Trophoblast cell (in vitro differentiated cells and primary cell): Measurements from ENCODE around the gene GRM5.
"Not testable (repeated sequence)": the region's sequence is repeated elsewhere in the genome, so short reads cannot be mapped to it uniquely, and the experiment has no call there.

Experiments
- DNase-seq, 2 donors: peaks; one replicate each; pipeline ENCODE4 v3.0.0-alpha.2; 2016
- H2AFZ ChIP-seq: 2 replicates; pipeline ENCODE4 v1.6.1; 2013; ENCODE audit warnings: low read length, moderate library complexity, mild to moderate bottlenecking; ENCODE audit not compliant: insufficient read depth, poor library complexity
- H2AK5ac ChIP-seq: 2 replicates; pipeline ENCODE4 v1.6.1; 2013; ENCODE audit warnings: mild to moderate bottlenecking, low read length
- H2BK120ac ChIP-seq: 2 replicates; pipeline ENCODE4 v1.6.1; 2013; ENCODE audit warnings: low read length, mild to moderate bottlenecking, moderate library complexity; ENCODE audit not compliant: insufficient read depth, poor library complexity
- H2BK12ac ChIP-seq: 2 replicates; pipeline ENCODE4 v1.6.1; 2013; ENCODE audit warnings: mild to moderate bottlenecking, low read length, moderate library complexity
- H2BK5ac ChIP-seq: 2 replicates; pipeline ENCODE4 v1.6.1; 2013; ENCODE audit warnings: low read length, low read depth, moderate library complexity, mild to moderate bottlenecking; ENCODE audit not compliant: poor library complexity
- H3K14ac ChIP-seq: 2 replicates; pipeline ENCODE4 v1.6.1; 2013; ENCODE audit warnings: mild to moderate bottlenecking, low read length
- H3K18ac ChIP-seq: 2 replicates; pipeline ENCODE4 v1.6.1; 2013; ENCODE audit warnings: mild to moderate bottlenecking, low read length
- H3K23ac ChIP-seq: 2 replicates; pipeline ENCODE4 v1.6.1; 2013; ENCODE audit warnings: low read length
- H3K27ac ChIP-seq: 2 replicates; pipeline ENCODE4 v1.5.1; 2013; ENCODE audit warnings: low read depth, mild to moderate bottlenecking, inconsistent platforms, low read length, moderate library complexity
- H3K27me3 ChIP-seq: 2 replicates; pipeline ENCODE4 v1.6.1; 2013; ENCODE audit warnings: inconsistent platforms, mild to moderate bottlenecking, low read length, moderate library complexity; ENCODE audit not compliant: insufficient read depth
- H3K36me3 ChIP-seq, 2 experiments: 1 replicate in 1 of 2; 2 replicates in 1 of 2; pipeline ENCODE4 v1.6.1; 2013; ENCODE audit warnings: low read length in 2 of 2, mild to moderate bottlenecking in 2 of 2, moderate library complexity in 1 of 2; ENCODE audit not compliant: insufficient read depth in 2 of 2, control insufficient read depth in 1 of 2
- H3K4ac ChIP-seq: 2 replicates; pipeline ENCODE4 v1.6.1; 2013; ENCODE audit warnings: low read depth, mild to moderate bottlenecking, low read length, moderate library complexity
- H3K4me1 ChIP-seq, 2 experiments: 1 replicate in 1 of 2; 2 replicates in 1 of 2; pipeline ENCODE4 v1.6.1; 2013; ENCODE audit warnings: low read length in 2 of 2, mild to moderate bottlenecking in 2 of 2, moderate library complexity in 1 of 2; ENCODE audit not compliant: insufficient read depth in 2 of 2, control insufficient read depth in 1 of 2
- H3K4me2 ChIP-seq: 2 replicates; pipeline ENCODE4 v1.6.1; 2013; ENCODE audit warnings: inconsistent platforms, mild to moderate bottlenecking, low read length, moderate library complexity
- H3K4me3 ChIP-seq: 2 replicates; pipeline ENCODE4 v1.5.1; 2013; ENCODE audit warnings: mild to moderate bottlenecking, low read depth, low read length, inconsistent platforms
- H3K79me1 ChIP-seq: one replicate; pipeline ENCODE4 v1.6.1; 2013; ENCODE audit warnings: low read length
- H3K79me2 ChIP-seq: 2 replicates; pipeline ENCODE4 v1.6.1; 2013; ENCODE audit warnings: low read length, mild to moderate bottlenecking; ENCODE audit not compliant: control insufficient read depth, insufficient read depth, poor library complexity
- H3K9ac ChIP-seq: 2 replicates; pipeline ENCODE4 v1.6.1; 2013; ENCODE audit warnings: mild to moderate bottlenecking, low read length
- H3K9me3 ChIP-seq: 2 replicates; pipeline ENCODE4 v1.6.1; 2013; ENCODE audit warnings: low read depth, mild to moderate bottlenecking, control low read depth, inconsistent platforms, low read length; ENCODE audit not compliant: insufficient read depth
- H4K12ac ChIP-seq: 2 replicates; pipeline ENCODE4 v1.6.1; 2013; ENCODE audit warnings: low read depth, mild to moderate bottlenecking, low read length, moderate library complexity
- H4K8ac ChIP-seq: 2 replicates; pipeline ENCODE4 v1.6.1; 2013; ENCODE audit warnings: low read depth, mild to moderate bottlenecking, low read length, moderate library complexity
- H4K91ac ChIP-seq: one replicate; pipeline ENCODE4 v1.6.1; 2013; ENCODE audit warnings: low read depth, mild to moderate bottlenecking, low read length, moderate library complexity
- WGBS: extraction: QIAGEN DNeasy Blood & Tissue Kit; methylation state at CpG from one replicate; pipeline ENCODE4 v1.1.7; 2013; ENCODE audit warnings: missing lambda C conversion rate; ENCODE audit not compliant: insufficient read length, insufficient coverage; ENCODE audit errors: extremely low coverage; 5-methylcytosine and 5-hydroxymethylcytosine counted together

Gene GRM5

GRCh38 chr11:89062771-89063298, 2.9 kb downstream of the GRM5 start:
- WGBS: no CpG with 5 or more reads among the region's 25 CpGs

GRCh38 chr11:89061839-89062238, 3.9 kb downstream of the GRM5 start:
- not testable (repeated sequence) for H3K4me1 ChIP-seq, H4K91ac ChIP-seq
- WGBS: no CpG with 5 or more reads among the region's 5 CpGs

More at GRCh38 chr11:89062771-89063298, 2.9 kb downstream of the GRM5 start:
- not testable (repeated sequence) for H3K4me1 ChIP-seq, H3K9ac ChIP-seq, H2BK12ac ChIP-seq, H3K27me3 ChIP-seq, H3K14ac ChIP-seq, H2AK5ac ChIP-seq, H3K9me3 ChIP-seq, H3K4me3 ChIP-seq, H4K8ac ChIP-seq, H2BK5ac ChIP-seq, H3K27ac ChIP-seq, DNase-seq, H3K36me3 ChIP-seq, H2BK120ac ChIP-seq, H2AFZ ChIP-seq, H3K18ac ChIP-seq, H3K4ac ChIP-seq, H3K79me2 ChIP-seq, H3K4me2 ChIP-seq, H3K23ac ChIP-seq, H4K12ac ChIP-seq, H4K91ac ChIP-seq, H3K79me1 ChIP-seq

DNA sequence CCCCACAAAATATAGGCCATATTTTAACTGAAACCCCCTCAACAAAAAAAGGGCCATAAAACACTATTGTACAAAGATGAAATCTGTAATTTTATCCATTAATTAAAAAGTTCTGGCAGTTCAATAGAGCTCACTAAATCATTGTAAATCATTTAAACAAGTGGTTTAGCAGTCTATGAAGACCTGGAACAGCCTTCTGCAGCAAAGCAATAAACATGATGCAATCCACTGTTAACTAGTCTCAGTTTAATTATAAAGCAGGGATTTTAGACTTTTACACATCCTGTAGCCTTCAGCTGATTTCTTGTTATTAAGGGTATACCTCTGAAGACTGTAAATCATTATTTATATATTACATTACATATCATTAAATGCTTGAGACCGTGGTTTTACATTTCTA, 8.4 kb downstream of the GRM5 start:
- H2BK120ac ChIP-seq, H3K79me1 ChIP-seq: not testable (repeated sequence)
- no CpG with 5 or more reads among the region's 1 CpG for WGBS

More at GRCh38 chr11:89061839-89062238, 3.9 kb downstream of the GRM5 start:
- not testable (repeated sequence) for H3K9ac ChIP-seq, H2BK12ac ChIP-seq, H3K18ac ChIP-seq, H2BK120ac ChIP-seq, H3K79me1 ChIP-seq, H4K8ac ChIP-seq, H4K12ac ChIP-seq, H2AFZ ChIP-seq, H3K79me2 ChIP-seq, H3K23ac ChIP-seq, H3K4ac ChIP-seq, H2BK5ac ChIP-seq, H3K27ac ChIP-seq, H3K27me3 ChIP-seq, H3K4me2 ChIP-seq, H2AK5ac ChIP-seq, H3K4me3 ChIP-seq, H3K9me3 ChIP-seq, H3K14ac ChIP-seq, H3K36me3 ChIP-seq
- peak in 1 of 2 donors; percentile 12 for DNase-seq

DNA sequence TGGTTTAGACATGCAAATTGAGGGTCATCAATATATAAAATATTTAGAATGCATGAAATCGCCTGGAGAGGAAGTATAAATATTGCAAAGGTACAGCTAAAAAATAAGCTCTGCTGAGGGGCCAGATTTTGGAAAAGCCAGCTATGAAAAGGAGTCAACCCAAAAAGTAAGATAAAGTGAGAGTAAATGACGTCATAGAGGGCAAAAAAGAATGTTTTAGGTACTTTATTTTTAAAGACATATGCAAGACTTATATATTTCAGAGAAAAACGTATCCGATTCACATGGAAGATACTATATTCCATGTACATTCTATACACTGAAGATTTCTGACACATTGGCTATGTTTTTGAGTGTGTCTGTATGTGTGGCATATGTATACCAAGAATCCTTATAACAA, 13.6 kb downstream of the GRM5 start:
- no CpG with 5 or more reads among the region's 4 CpGs for WGBS
- Histone ChIP-seq H2BK5ac (no peak overlapping the region), H3K79me2 (no peaks in the 10 kb centered on the region), H3K4me2 (no peak overlapping the region), H3K4me3 (no peak overlapping the region), H2AFZ (no peak overlapping the region), H3K27me3 (no peaks in the 10 kb centered on the region), H3K14ac (no peak overlapping the region), H3K36me3 (no peaks in the 10 kb centered on the region), H3K4me1 (no peaks in the 10 kb centered on the region), H2AK5ac (no peak overlapping the region), H3K4ac (no peak overlapping the region), H2BK12ac (no peak overlapping the region), H2BK120ac (no peak overlapping the region), H4K12ac (no peak overlapping the region), H3K79me1 (no peaks in the 10 kb centered on the region), H3K9me3 (no peaks in the 10 kb centered on the region), H4K8ac (no peak overlapping the region), H3K18ac (no peak overlapping the region), H3K23ac (no peak overlapping the region), H4K91ac (no peak overlapping the region), H3K27ac (no peak overlapping the region), H3K9ac (no peak overlapping the region)
- no peak for DNase-seq

More for the DNA sequence above, 8.4 kb downstream of the GRM5 start:
- not testable (repeated sequence) for H3K4me1 ChIP-seq, H3K9me3 ChIP-seq, H3K23ac ChIP-seq, H3K14ac ChIP-seq, H3K79me2 ChIP-seq, H3K4ac ChIP-seq, H4K12ac ChIP-seq, H3K27ac ChIP-seq, H3K36me3 ChIP-seq, H4K91ac ChIP-seq, H2AFZ ChIP-seq, H3K27me3 ChIP-seq, H2BK12ac ChIP-seq, H4K8ac ChIP-seq, H3K4me2 ChIP-seq, DNase-seq, H2BK5ac ChIP-seq, H3K18ac ChIP-seq, H2AK5ac ChIP-seq, H3K4me3 ChIP-seq, H3K9ac ChIP-seq
